Activated naive CD8-positive, alpha-beta T cell treated with anti-CD3 and anti-CD28 coated beads, Interleukin-2, amount 10 ng/mL, durations not matched to agents 7 days and 5 days (primary cell): ENCODE results near the gene TRIM34. TPM values are rescaled to one million over a fixed set of nuclear protein-coding genes. Genes with fewer than 3 reads are reported as not detected.
"Not testable (repeated sequence)": the region's sequence is repeated elsewhere in the genome, so short reads cannot be mapped to it uniquely, and the experiment has no call there.

ENCODE experiments used
- ATAC-seq: fragments of 150-1000 bp; cut with Tn5 transposase; one replicate; pipeline ENCODE4 v1.10.0; 2021; ENCODE audit warnings: low read depth, moderate library complexity
- POLR2A ChIA-PET: fragments of 350-600 bp; sonication (Branson Sonifier 250); formaldehyde crosslinking; loops from one replicate; lab custom pipeline; 2021; ENCODE audit warnings: antibody characterized with exemption; lab: Charles Lee
- DNase-seq: peaks from one replicate; pipeline ENCODE4 v3.0.0; 2021
- H3K27ac Mint-ChIP-seq: one replicate; pipeline ENCODE4 v1.8.0; 2022; ENCODE audit warnings: mild to moderate bottlenecking, mixed read lengths
- H3K27me3 Mint-ChIP-seq: one replicate; pipeline ENCODE4 v1.8.0; 2022; ENCODE audit warnings: mild to moderate bottlenecking, moderate library complexity, mixed read lengths
- H3K36me3 Mint-ChIP-seq: one replicate; pipeline ENCODE4 v1.8.0; 2021; ENCODE audit warnings: mild to moderate bottlenecking, mixed read lengths
- H3K4me1 Mint-ChIP-seq: one replicate; pipeline ENCODE4 v1.8.0; 2021; ENCODE audit warnings: mixed read lengths
- H3K4me3 Mint-ChIP-seq: one replicate; pipeline ENCODE4 v1.8.0; 2022; ENCODE audit warnings: mild to moderate bottlenecking, moderate library complexity, mixed read lengths
- H3K9me3 Mint-ChIP-seq: one replicate; pipeline ENCODE4 v1.8.0; 2021; ENCODE audit warnings: mixed read lengths
- total RNA-seq, 2 experiments: library from RNA; stranded (reverse); gene quantifications; one replicate each; pipeline ENCODE4 v1.2.3, GENCODE V29; 2021

Gene TRIM34
- total RNA-seq, 2 experiments from 2014 or later: 17.3 to 17.5 TPM

DNA sequence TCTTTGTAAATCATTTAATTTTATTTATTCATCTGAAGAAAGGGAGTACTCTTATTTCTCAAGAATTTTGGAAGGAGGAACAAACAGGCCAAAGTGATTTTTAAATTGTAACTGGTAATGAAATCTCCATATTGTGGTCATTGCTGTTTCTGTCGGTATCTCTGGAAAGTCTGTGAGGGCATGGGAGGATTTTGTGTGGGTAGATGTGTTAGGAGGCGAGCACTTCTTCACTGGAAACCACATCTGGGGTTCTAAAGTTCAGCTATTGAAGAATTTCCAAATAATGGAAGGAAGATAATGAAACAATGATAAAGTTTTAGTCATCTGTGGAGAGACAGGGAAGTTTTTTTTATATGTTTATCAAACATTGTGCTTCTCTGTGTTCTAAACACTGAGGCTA lies 6.6 kb downstream of the TRIM34 start:
- peaks cover 41% of the 10 kb centered on the region for H3K36me3 Mint-ChIP-seq

DNA sequence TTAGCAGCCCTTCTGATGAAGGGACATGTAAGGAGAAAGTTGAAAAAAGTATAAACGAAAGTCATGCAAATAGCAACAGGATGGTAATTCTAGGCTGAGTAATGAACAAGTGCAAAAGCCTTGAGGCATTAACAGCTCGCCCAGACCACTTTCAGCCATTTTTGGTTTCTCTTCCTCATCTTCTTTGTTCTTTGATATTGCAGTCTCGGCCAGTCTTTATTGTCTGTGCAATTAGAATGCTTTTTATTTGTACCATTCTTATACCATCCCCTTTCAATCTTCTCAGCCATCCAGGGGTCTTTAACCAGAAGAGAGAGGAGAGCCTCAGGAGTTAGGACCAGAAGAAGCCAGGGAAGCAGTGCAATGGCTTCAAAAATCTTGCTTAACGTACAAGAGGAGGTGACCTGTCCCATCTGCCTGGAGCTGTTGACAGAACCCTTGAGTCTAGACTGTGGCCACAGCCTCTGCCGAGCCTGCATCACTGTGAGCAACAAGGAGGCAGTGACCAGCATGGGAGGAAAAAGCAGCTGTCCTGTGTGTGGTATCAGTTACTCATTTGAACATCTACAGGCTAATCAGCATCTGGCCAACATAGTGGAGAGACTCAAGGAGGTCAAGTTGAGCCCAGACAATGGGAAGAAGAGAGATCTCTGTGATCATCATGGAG lies 7.3 kb downstream of the TRIM34 start:
- no peak overlapping the region for H3K27ac Mint-ChIP-seq
- POLR2A ChIA-PET: no interaction called here
- H3K9me3 Mint-ChIP-seq: peaks cover 5% of the 10 kb centered on the region
- no peaks in the 10 kb centered on the region for H3K27me3 Mint-ChIP-seq
- no peak overlapping the region for H3K4me3 Mint-ChIP-seq
- H3K36me3 Mint-ChIP-seq: peaks cover 41% of the 10 kb centered on the region
- DNase-seq (no peak), ATAC-seq (no peak)
- peaks cover 21% of the 10 kb centered on the region for H3K4me1 Mint-ChIP-seq

More for the DNA sequence above, 6.6 kb downstream of the TRIM34 start:
- Mint-ChIP-seq H3K4me3 (no peak overlapping the region), H3K9me3 (peaks cover 5% of the 10 kb centered on the region), H3K4me1 (peaks cover 26% of the 10 kb centered on the region), H3K27me3 (no peaks in the 10 kb centered on the region), H3K27ac (no peak overlapping the region)
- POLR2A ChIA-PET: no interaction called here
- DNase-seq: no peak
- no peak for ATAC-seq

DNA sequence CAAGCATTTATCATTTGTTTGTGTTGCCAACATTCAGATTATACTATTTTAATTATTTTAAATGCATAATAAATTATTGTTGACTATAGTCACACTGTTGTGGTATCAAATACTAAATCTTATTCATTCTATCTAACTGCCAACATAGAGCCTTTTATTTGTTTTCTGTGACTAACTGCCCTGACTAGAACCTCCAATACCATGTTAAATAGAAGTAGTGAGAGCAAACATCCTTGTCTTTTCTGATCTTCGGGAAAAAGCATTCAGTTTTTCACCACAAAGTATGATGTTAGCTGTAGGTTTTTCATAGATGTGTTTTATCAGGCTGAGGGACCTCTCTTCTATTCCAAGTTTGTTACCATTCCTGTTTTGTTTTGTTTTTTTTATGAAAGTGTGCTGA lies 15.2 kb downstream of the TRIM34 start:
- Mint-ChIP-seq H3K27me3 (no peaks in the 10 kb centered on the region), H3K36me3 (peaks cover 65% of the 10 kb centered on the region), H3K27ac (no peak overlapping the region), H3K4me1 (peaks cover 9% of the 10 kb centered on the region), H3K9me3 (no peaks in the 10 kb centered on the region), H3K4me3 (no peak overlapping the region)
- POLR2A ChIA-PET: no interaction called here
- DNase-seq (no peak), ATAC-seq (no peak)

DNA sequence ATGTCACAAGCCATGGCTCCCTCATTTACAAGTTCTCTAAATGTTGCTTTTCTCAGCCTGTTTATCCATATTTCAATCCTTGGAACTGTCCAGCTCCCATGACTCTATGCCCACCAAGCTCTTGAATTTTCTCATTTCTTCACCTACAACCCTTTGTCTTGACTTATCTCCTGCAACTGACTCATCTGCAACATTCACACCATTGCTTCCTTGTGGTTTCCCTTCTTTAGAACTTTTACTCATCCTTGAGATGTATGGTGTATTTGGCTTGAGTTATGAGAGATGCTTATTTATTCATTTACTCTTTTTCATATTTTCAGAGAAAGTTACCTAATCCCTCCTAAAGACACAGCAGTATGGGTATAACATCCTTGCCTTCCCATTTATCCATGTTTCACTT lies 18.8 kb downstream of the TRIM34 start:
- Mint-ChIP-seq H3K4me3 (no peak overlapping the region), H3K27ac (no peak overlapping the region), H3K9me3 (no peaks in the 10 kb centered on the region), H3K36me3 (peaks cover 44% of the 10 kb centered on the region), H3K27me3 (no peaks in the 10 kb centered on the region), H3K4me1 (peaks cover 9% of the 10 kb centered on the region)
- POLR2A ChIA-PET: no interaction called here
- ATAC-seq (no peak), DNase-seq (no peak)

- no peak for ATAC-seq
- DNase-seq: no peak
- Mint-ChIP-seq H3K4me1 (peaks cover 9% of the 10 kb centered on the region), H3K27me3 (no peaks in the 10 kb centered on the region), H3K9me3 (no peaks in the 10 kb centered on the region), H3K36me3 (peaks cover 28% of the 10 kb centered on the region), H3K27ac (no peak overlapping the region), H3K4me3 (no peak overlapping the region)
- POLR2A ChIA-PET: no interaction called here
These were observed 21.3 kb downstream of the TRIM34 start for GRCh38 chr11:5646139-5646538.

GRCh38 chr11:5655474-5655873 lies 30.7 kb downstream of the TRIM34 start:
- Mint-ChIP-seq H3K27ac (no peak overlapping the region), H3K36me3 (peaks cover 10% of the 10 kb centered on the region), H3K4me3 (no peak overlapping the region), H3K9me3 (peaks cover 5% of the 10 kb centered on the region), H3K27me3 (no peaks in the 10 kb centered on the region), H3K4me1 (peaks cover 5% of the 10 kb centered on the region)
- ATAC-seq: no peak
- POLR2A ChIA-PET: no interaction called here
- no peak for DNase-seq

GRCh38 chr11:5656956-5657355 lies 32.2 kb downstream of the TRIM34 start:
- H3K4me1 Mint-ChIP-seq, DNase-seq, H3K27ac Mint-ChIP-seq, H3K9me3 Mint-ChIP-seq, ATAC-seq, H3K27me3 Mint-ChIP-seq, H3K4me3 Mint-ChIP-seq, POLR2A ChIA-PET: not testable (repeated sequence)
- peaks cover 16% of the 10 kb centered on the region for H3K36me3 Mint-ChIP-seq

GRCh38 chr11:5658318-5658717 lies 33.5 kb downstream of the TRIM34 start:
- H3K27me3 Mint-ChIP-seq: no peaks in the 10 kb centered on the region
- H3K36me3 Mint-ChIP-seq: peaks cover 15% of the 10 kb centered on the region
- POLR2A ChIA-PET: no interaction called here
- no peak overlapping the region for H3K27ac Mint-ChIP-seq
- no peak for DNase-seq
- peaks cover 10% of the 10 kb centered on the region for H3K4me1 Mint-ChIP-seq
- no peak for ATAC-seq
- H3K4me3 Mint-ChIP-seq: no peak overlapping the region
- peaks cover 4% of the 10 kb centered on the region for H3K9me3 Mint-ChIP-seq

GRCh38 chr11:5663511-5663910 lies 38.7 kb downstream of the TRIM34 start:
- H3K9me3 Mint-ChIP-seq: no peaks in the 10 kb centered on the region
- POLR2A ChIA-PET: no interaction called here
- ATAC-seq: no peak
- H3K27me3 Mint-ChIP-seq: no peaks in the 10 kb centered on the region
- no peak for DNase-seq
- H3K27ac Mint-ChIP-seq: no peak overlapping the region
- H3K4me1 Mint-ChIP-seq: peaks cover 10% of the 10 kb centered on the region
- peaks cover 35% of the 10 kb centered on the region for H3K36me3 Mint-ChIP-seq
- H3K4me3 Mint-ChIP-seq: no peak overlapping the region

DNA sequence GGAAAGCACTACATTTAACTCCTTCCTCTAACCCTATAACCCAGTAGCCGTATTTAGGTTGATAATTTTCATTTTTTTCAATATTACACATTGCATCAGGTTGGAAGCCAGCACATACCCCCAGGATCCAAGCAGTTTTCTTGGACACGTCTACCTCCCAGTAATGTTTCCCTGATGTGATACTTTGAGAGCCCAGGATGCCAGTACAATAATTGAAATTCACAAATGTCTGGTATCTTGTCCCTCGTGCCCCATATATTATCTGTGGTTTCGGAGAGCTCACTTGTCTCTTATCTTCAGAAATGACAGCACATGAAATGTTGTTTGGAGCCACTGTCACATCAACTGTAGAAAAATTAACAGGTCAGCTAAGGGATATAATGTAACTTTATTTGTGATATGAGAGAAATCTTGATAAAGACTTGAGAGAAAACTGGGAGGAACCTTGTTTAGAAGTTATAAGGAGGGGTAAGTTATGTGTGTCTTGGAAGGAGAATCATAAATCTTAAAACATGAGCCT lies 40.3 kb downstream of the TRIM34 start:
- Mint-ChIP-seq H3K4me1 (peaks cover 8% of the 10 kb centered on the region), H3K4me3 (no peak overlapping the region), H3K27ac (no peak overlapping the region), H3K27me3 (no peaks in the 10 kb centered on the region), H3K36me3 (peaks cover 46% of the 10 kb centered on the region), H3K9me3 (no peaks in the 10 kb centered on the region)
- ATAC-seq (no peak), DNase-seq (no peak)
- POLR2A ChIA-PET: no interaction called here

DNA sequence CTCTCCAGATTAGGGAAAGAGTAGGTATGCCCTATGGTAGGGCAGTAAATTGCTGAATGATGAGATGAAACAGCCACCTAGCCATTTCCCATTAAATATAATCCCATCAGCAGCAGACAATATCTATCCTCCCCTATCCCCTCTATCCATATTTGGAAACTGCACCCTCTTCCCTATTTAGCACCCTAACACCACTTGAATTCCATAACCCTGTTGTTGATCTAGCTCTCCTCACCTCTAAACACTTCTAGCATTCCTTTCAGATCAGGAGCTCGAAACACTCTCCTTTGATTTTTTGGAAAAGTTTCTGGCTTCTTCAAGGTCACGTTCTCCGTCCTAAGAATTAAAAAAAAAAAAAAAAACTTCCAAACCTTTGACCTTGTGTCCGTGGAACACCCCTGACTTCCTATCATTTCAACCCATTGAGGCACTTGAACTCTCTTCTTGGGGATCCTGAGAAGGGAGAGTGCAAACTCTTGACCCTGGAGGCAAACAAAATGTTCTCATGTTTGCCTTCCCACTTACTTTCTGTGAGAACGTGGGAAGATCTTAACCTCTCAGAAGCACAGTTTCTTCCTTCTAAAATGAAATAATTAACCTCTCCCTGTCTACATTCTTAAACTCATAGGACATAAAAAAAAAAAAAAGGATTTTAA lies 41.1 kb downstream of the TRIM34 start:
- Mint-ChIP-seq H3K27me3 (no peaks in the 10 kb centered on the region), H3K9me3 (no peaks in the 10 kb centered on the region), H3K27ac (no peak overlapping the region), H3K4me3 (no peak overlapping the region), H3K36me3 (peaks cover 53% of the 10 kb centered on the region), H3K4me1 (peaks cover 3% of the 10 kb centered on the region)
- POLR2A ChIA-PET: interaction anchor here (0.5 kb wide), 1 partner anchor 46 kb away, joined by 3 read pairs; no protein-coding TSS in a partner anchor
- ATAC-seq (no peak), DNase-seq (no peak)

- no peak for DNase-seq
- Mint-ChIP-seq H3K27me3 (no peaks in the 10 kb centered on the region), H3K36me3 (peaks cover 52% of the 10 kb centered on the region), H3K4me3 (no peak overlapping the region), H3K27ac (no peak overlapping the region), H3K9me3 (no peaks in the 10 kb centered on the region), H3K4me1 (no peaks in the 10 kb centered on the region)
- POLR2A ChIA-PET: interaction anchor here (0.5 kb wide), 1 partner anchor 47 kb away, joined by 3 read pairs; no protein-coding TSS in a partner anchor
- no peak for ATAC-seq
These were observed 41.6 kb downstream of the TRIM34 start for GRCh38 chr11:5666402-5666793.

DNA sequence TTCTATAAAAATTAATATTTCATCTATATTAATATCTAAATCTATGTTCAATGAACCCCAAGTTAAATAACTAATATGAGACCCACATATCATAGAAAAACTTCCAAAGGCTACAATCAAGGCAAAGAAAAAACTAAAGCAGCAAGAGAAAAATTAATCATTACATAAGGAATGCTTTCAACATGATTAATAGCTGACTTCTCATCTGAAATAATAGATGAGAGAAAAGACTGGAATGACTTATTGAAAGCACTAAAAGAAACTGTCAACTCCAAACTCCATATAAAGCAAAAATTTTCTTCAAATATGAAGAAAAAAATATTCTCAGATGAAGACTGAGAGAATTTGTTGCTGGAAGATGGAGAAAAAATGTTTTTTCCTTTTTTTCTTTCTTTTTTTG lies 47.0 kb downstream of the TRIM34 start:
- peaks cover 3% of the 10 kb centered on the region for H3K9me3 Mint-ChIP-seq
- H3K4me3 Mint-ChIP-seq: no peak overlapping the region
- H3K36me3 Mint-ChIP-seq: peaks cover 49% of the 10 kb centered on the region
- DNase-seq (no peak), ATAC-seq (no peak)
- no peaks in the 10 kb centered on the region for H3K4me1 Mint-ChIP-seq
- H3K27ac Mint-ChIP-seq: no peak overlapping the region
- H3K27me3 Mint-ChIP-seq: no peaks in the 10 kb centered on the region
- POLR2A ChIA-PET: interaction anchor here (0.9 to 1.6 kb wide), 2 partner anchors 13 to 19 kb away, joined by 3 to 4 read pairs; partner anchors contain the start of gene TRIM5

- no peak overlapping the region for H3K4me3 Mint-ChIP-seq
- H3K27ac Mint-ChIP-seq: no peak overlapping the region
- no peak for ATAC-seq
- H3K27me3 Mint-ChIP-seq: no peaks in the 10 kb centered on the region
- peaks cover 3% of the 10 kb centered on the region for H3K9me3 Mint-ChIP-seq
- no peak for DNase-seq
- peaks cover 59% of the 10 kb centered on the region for H3K36me3 Mint-ChIP-seq
- POLR2A ChIA-PET: interaction anchor here (0.7 kb wide), 1 partner anchor 38 kb away, joined by 3 read pairs; no protein-coding TSS in a partner anchor
- peaks cover 12% of the 10 kb centered on the region for H3K4me1 Mint-ChIP-seq
These were observed 49.6 kb downstream of the TRIM34 start for GRCh38 chr11:5674391-5674790.
